HepG2 (cell line): Measurements from ENCODE around the gene SLC22A9. TPM values are rescaled to one million over a fixed set of nuclear protein-coding genes. Genes with fewer than 3 reads are reported as not detected.

Experiments used
- ATF6 ChIP-seq: sonication (generic); formaldehyde crosslinking; conservative IDR thresholded peaks from 2 replicates; pipeline ENCODE4 v1.4.0; 2020; ENCODE audit warnings: missing genetic modification reagents
- BCL6 ChIP-seq: IDR thresholded peaks from 2 replicates; pipeline ENCODE4 v1.6.1; 2016; ENCODE audit warnings: missing genetic modification reagents, missing compliant biosample characterization
- CCDC6 ChIP-seq: sonication (generic); formaldehyde crosslinking; IDR thresholded peaks from 2 replicates; pipeline ENCODE4 v1.8.1; 2022; ENCODE audit warnings: mild to moderate bottlenecking, missing genetic modification reagents, moderate library complexity
- ETS1 ChIP-seq: sonication (generic); formaldehyde crosslinking; IDR thresholded peaks from 2 replicates; pipeline ENCODE4 v1.4.0; 2020; ENCODE audit warnings: missing genetic modification reagents
- PHF21A ChIP-seq: sonication (generic); formaldehyde crosslinking; IDR thresholded peaks from 2 replicates; pipeline ENCODE4 v1.5.0; 2020; ENCODE audit warnings: mild to moderate bottlenecking, missing genetic modification reagents
- PRPF4 ChIP-seq: fragments of 200-400 bp; formaldehyde crosslinking; IDR thresholded peaks from 2 replicates; pipeline ENCODE4 v1.6.1; 2016; ENCODE audit warnings: low read length, low read depth; ENCODE audit not compliant: poor library complexity, severe bottlenecking
- RFX1 ChIP-seq: fragments of 450-650 bp; IDR thresholded peaks from 2 replicates; pipeline ENCODE4 v1.6.1; 2017
- SALL1 ChIP-seq: sonication (generic); formaldehyde crosslinking; IDR thresholded peaks from 2 replicates; pipeline ENCODE4 v1.8.0; 2022; ENCODE audit warnings: mild to moderate bottlenecking, missing genetic modification reagents
- SKI ChIP-seq: fragments of 450-650 bp; IDR thresholded peaks from one replicate; pipeline ENCODE4 v1.6.1; 2018; ENCODE audit warnings: mild to moderate bottlenecking; ENCODE audit not compliant: partially characterized antibody
- YEATS4 ChIP-seq: sonication (generic); formaldehyde crosslinking; IDR thresholded peaks from 2 replicates; pipeline ENCODE4 v1.4.0; 2020; ENCODE audit warnings: missing genetic modification reagents, borderline replicate concordance
- ZFY ChIP-seq: sonication (generic); formaldehyde crosslinking; IDR thresholded peaks from 2 replicates; pipeline ENCODE4 v1.4.0; 2020; ENCODE audit warnings: missing genetic modification reagents
- ZNF232 ChIP-seq: sonication (generic); formaldehyde crosslinking; IDR thresholded peaks from 2 replicates; pipeline ENCODE4 v1.4.0; 2020; ENCODE audit warnings: missing genetic modification reagents, borderline replicate concordance
- ZNF280D ChIP-seq: sonication (generic); formaldehyde crosslinking; IDR thresholded peaks from 2 replicates; pipeline ENCODE4 v1.5.1; 2020; ENCODE audit warnings: mild to moderate bottlenecking, missing genetic modification reagents
- ZNF530 ChIP-seq: sonication (generic); formaldehyde crosslinking; IDR thresholded peaks from 2 replicates; pipeline ENCODE4 v1.5.0; 2020; ENCODE audit warnings: low read depth, mild to moderate bottlenecking, missing genetic modification reagents
- ZNF547 ChIP-seq: sonication (generic); formaldehyde crosslinking; IDR thresholded peaks from 2 replicates; pipeline ENCODE4 v1.5.1; 2020; ENCODE audit warnings: mild to moderate bottlenecking, missing genetic modification reagents
- ZNF691 ChIP-seq: sonication (generic); formaldehyde crosslinking; IDR thresholded peaks from 2 replicates; pipeline ENCODE4 v1.4.0; 2020; ENCODE audit warnings: missing genetic modification reagents, low read depth, mild to moderate bottlenecking, borderline replicate concordance
- ZNF747 ChIP-seq: sonication (generic); formaldehyde crosslinking; IDR thresholded peaks from 2 replicates; pipeline ENCODE4 v1.8.1; 2023; ENCODE audit warnings: missing genetic modification reagents, mild to moderate bottlenecking, borderline replicate concordance
- ZNF775 ChIP-seq: sonication (generic); formaldehyde crosslinking; IDR thresholded peaks from 2 replicates; pipeline ENCODE4 v1.4.0; 2020; ENCODE audit warnings: missing genetic modification reagents, mild to moderate bottlenecking, moderate library complexity, borderline replicate concordance
- polyA plus RNA-seq, 8 experiments: library from polyadenylated mRNA; depleted of rRNA in 3 of 8; stranded (reverse) in 7 of 8; unstranded in 1 of 8; fragments of >200 nt; fragmentation: Illumina TruSeq in 4 of 8; extraction: Trizol in 4 of 8; gene quantifications; 2 replicates each; pipeline versions ENCODE4 v1.2.1 to v1.2.3, GENCODE V29; 2011 to 2016; ENCODE audit warnings: low read depth in 4 of 8, missing spikeins in 1 of 8, mixed read lengths in 1 of 8; ENCODE audit not compliant: insufficient read depth in 1 of 8
- total RNA-seq, 5 experiments: library from RNA; depleted of rRNA; stranded (reverse); fragments of >200 nt; fragmentation: Illumina TruSeq; extraction: Trizol; gene quantifications; 2 replicates each; pipeline ENCODE4 v1.2.3, GENCODE V29; 2016; ENCODE audit warnings: low read depth in 1 of 5

The SLC22A9 gene
- total and polyA plus RNA-seq, 2 of the 13 experiments (the other 11 are each of a cell fraction or from before 2014, with no cell fraction given): 4.0 to 11.7 TPM

GRCh38 chr11:63404161-63404935 lies 34.8 kb downstream of the SLC22A9 start (continued):
- 0 out of 2 replicates have a peak, but pooled peaks have one; percentile 52 for TF ChIP-seq ZNF691 (CRISPR knock-in tag)
- TF ChIP-seq ZNF775 (CRISPR knock-in tag): no peak
- TF ChIP-seq ZFY (CRISPR knock-in tag): 0 out of 2 replicates have a peak, but pooled peaks have one; percentile 19
- TF ChIP-seq PRPF4: no peak
- no peak for TF ChIP-seq CCDC6 (CRISPR knock-in tag)
- TF ChIP-seq ZNF530: no peak
- no peak for TF ChIP-seq ZNF280D (CRISPR knock-in tag)
- TF ChIP-seq SALL1 (CRISPR knock-in tag): peak; percentile 87
- no peak for TF ChIP-seq ATF6
- TF ChIP-seq ZNF747 (CRISPR knock-in tag): no peak
- TF ChIP-seq BCL6 (CRISPR knock-in tag): peak; percentile 74
- TF ChIP-seq RFX1: no peak
- peak; percentile 78 for TF ChIP-seq PHF21A (CRISPR knock-in tag)
- peak; percentile 72 for TF ChIP-seq SKI
- peak; percentile 27; the same call in 1 of the 2 replicates for TF ChIP-seq YEATS4
- TF ChIP-seq ETS1 (CRISPR knock-in tag): no peak
- TF ChIP-seq ZNF547: no peak
- TF ChIP-seq ZNF232: peak; percentile 49; the same call in 1 of the 2 replicates
